Upper lobe of left lung (tissue), 4 donors: Measurements from ENCODE around the gene VIP.

Experiments used
- CTCF ChIP-seq, 6 experiments: fragments of 450-650 bp in 4 of 6; fragments of 200-600 bp in 2 of 6; sonication (generic) in 2 of 6; IDR thresholded peaks; one replicate each; pipeline ENCODE4 v1.5.1; 2016 to 2019; ENCODE audit warnings: antibody characterized with exemption in 6 of 6
- POLR2AphosphoS5 ChIP-seq, 2 donors: sonication (generic); formaldehyde crosslinking; IDR thresholded peaks; one replicate each; pipeline ENCODE4 v1.5.1; 2017; ENCODE audit warnings: antibody characterized with exemption in 2 of 2

GRCh38 chr6:152804150-152804549, 53.6 kb downstream of the VIP start:
- no peak for TF ChIP-seq POLR2AphosphoS5 (IDR thresholded peaks at IDR 0.05)
- TF ChIP-seq CTCF (IDR thresholded peaks at IDR 0.05), result no peak
